ENCODE data around the gene DCAF7. TPM values are rescaled to one million over a fixed set of nuclear protein-coding genes. Genes with fewer than 3 reads are reported as not detected.

Gene DCAF7
- total RNA-seq, 1 donor from 2014 or later = 9.5 TPM

GRCh38 chr17:63567229-63567628 is 17.0 kb downstream of the DCAF7 start:
- TF ChIP-seq, protein P1, sequence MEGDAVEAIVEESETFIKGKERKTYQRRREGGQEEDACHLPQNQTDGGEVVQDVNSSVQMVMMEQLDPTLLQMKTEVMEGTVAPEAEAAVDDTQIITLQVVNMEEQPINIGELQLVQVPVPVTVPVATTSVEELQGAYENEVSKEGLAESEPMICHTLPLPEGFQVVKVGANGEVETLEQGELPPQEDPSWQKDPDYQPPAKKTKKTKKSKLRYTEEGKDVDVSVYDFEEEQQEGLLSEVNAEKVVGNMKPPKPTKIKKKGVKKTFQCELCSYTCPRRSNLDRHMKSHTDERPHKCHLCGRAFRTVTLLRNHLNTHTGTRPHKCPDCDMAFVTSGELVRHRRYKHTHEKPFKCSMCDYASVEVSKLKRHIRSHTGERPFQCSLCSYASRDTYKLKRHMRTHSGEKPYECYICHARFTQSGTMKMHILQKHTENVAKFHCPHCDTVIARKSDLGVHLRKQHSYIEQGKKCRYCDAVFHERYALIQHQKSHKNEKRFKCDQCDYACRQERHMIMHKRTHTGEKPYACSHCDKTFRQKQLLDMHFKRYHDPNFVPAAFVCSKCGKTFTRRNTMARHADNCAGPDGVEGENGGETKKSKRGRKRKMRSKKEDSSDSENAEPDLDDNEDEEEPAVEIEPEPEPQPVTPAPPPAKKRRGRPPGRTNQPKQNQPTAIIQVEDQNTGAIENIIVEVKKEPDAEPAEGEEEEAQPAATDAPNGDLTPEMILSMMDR (IDR thresholded peaks at IDR 0.05; ENCODE audit: insufficient read depth, low read length, severe bottlenecking) = no peak
- no peak for FAIRE-seq
- H3K36me3 ChIP-seq (ENCODE audit: control insufficient read depth, insufficient read depth, low read length) = no peaks in the 10 kb centered on the region
- DNase-seq (ENCODE audit: low read depth) = no peak
- no peak overlapping the region for H3K4me3 ChIP-seq (ENCODE audit: low read depth, low read length)
- no peaks in the 10 kb centered on the region for H3K27me3 ChIP-seq (ENCODE audit: control insufficient read depth, insufficient read depth, low read length)

DNA sequence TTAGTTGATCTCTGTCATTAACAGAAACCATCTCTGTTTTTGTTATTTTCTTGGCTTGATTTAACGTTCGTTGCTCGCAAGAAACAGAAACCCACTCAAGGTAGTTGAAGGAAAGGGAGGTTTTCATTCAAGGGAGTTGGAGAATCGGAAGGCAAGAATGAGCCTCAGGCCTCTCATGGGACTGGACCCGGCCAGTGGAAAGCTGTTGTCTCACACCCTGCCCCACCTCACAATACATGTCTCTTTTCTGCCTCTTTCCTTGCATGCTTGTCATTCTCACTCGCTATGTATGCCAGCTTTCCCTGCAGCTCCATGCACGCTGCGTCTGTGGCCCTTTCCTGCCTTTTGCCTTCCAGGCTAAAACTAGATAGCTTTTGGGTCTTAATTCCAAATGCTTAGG is 18.3 kb downstream of the DCAF7 start:
- FAIRE-seq = no peak

GRCh38 chr17:63571632-63572310 is 21.5 kb downstream of the DCAF7 start:
- no peaks in the 10 kb centered on the region for H3K36me3 ChIP-seq (ENCODE audit: control insufficient read depth, insufficient read depth, low read length)
- peak; percentile 58 for DNase-seq (ENCODE audit: low read depth)
- H3K27me3 ChIP-seq (ENCODE audit: control insufficient read depth, insufficient read depth, low read length) = no peaks in the 10 kb centered on the region
- H3K4me3 ChIP-seq (ENCODE audit: low read depth, low read length) = no peak overlapping the region
- TF ChIP-seq, protein P1 (IDR thresholded peaks at IDR 0.05; ENCODE audit: insufficient read depth, low read length, severe bottlenecking) = no peak
- no peak for FAIRE-seq

More for the DNA sequence above, 18.3 kb downstream of the DCAF7 start:
- TF ChIP-seq, protein P1 (IDR thresholded peaks at IDR 0.05; ENCODE audit: insufficient read depth, low read length, severe bottlenecking) = no peak
- Histone ChIP-seq H3K36me3 (ENCODE audit: control insufficient read depth, insufficient read depth, low read length) (no peaks in the 10 kb centered on the region), H3K4me3 (ENCODE audit: low read depth, low read length) (no peak overlapping the region), H3K27me3 (ENCODE audit: control insufficient read depth, insufficient read depth, low read length) (no peaks in the 10 kb centered on the region)
- DNase-seq (ENCODE audit: low read depth) = no peak

- Histone ChIP-seq H3K4me3 (ENCODE audit: low read depth, low read length) (no peak overlapping the region), H3K36me3 (ENCODE audit: control insufficient read depth, insufficient read depth, low read length) (peaks cover 5% of the 10 kb centered on the region), H3K27me3 (ENCODE audit: control insufficient read depth, insufficient read depth, low read length) (no peaks in the 10 kb centered on the region)
- TF ChIP-seq, protein P1 (IDR thresholded peaks at IDR 0.05; ENCODE audit: insufficient read depth, low read length, severe bottlenecking) = peak; percentile 24
- FAIRE-seq = no peak
- DNase-seq (ENCODE audit: low read depth) = no peak
Measured at GRCh38 chr17:63573634-63574033, 23.4 kb downstream of the DCAF7 start.

DNA sequence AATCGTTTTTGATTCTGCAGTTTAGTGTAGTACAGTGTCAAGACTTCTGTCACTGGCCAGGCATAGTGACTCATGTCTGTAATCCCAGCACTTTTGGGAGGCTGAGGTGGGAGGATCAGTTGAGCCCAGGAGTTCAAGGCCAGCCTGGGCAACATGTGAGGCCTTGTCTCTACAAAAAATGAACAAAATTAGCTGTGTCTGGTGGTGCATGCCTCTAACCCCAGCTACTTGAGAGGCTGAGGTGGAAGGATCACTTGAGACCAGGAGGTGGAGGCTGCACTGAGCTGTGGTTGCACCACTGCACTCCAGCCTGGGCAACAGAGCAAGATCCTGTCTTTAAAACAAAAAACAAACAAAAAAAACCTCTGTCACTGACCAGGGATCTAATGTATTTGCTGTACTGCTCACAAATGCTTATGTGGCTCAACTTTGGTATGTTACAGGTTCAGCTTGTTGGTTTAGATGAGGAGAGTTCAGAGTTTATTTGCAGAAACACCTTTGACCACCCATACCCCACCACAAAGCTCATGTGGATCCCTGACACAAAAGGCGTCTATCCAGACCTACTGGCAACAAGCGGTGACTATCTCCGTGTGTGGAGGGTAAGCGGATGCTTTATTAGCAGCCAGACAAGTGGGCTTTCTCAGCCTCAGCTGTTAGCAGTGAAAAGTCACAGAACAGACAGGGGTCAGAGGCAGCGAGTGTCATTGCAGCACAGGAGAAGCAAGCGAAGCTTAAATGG is 27.9 kb downstream of the DCAF7 start:
- DNase-seq (ENCODE audit: low read depth) = no peak
- peaks cover 21% of the 10 kb centered on the region for H3K36me3 ChIP-seq (ENCODE audit: control insufficient read depth, insufficient read depth, low read length)
- TF ChIP-seq, protein P1 (IDR thresholded peaks at IDR 0.05; ENCODE audit: insufficient read depth, low read length, severe bottlenecking) = no peak
- H3K4me3 ChIP-seq (ENCODE audit: low read depth, low read length) = no peak overlapping the region
- no peak for FAIRE-seq
- H3K27me3 ChIP-seq (ENCODE audit: control insufficient read depth, insufficient read depth, low read length) = no peaks in the 10 kb centered on the region
